Fibroblast of gingiva (primary cell): ENCODE measurements around the gene ARF6.

Experiments used
- DNase-seq: peaks from one replicate; pipeline ENCODE4 v3.0.0-alpha.2; 2011; ENCODE audit warnings: low read depth

The ARF6 gene

GRCh38 chr14:49940808-49941421, 48.0 kb downstream of the ARF6 start:
- DNase-seq: peak; percentile 57

DNA sequence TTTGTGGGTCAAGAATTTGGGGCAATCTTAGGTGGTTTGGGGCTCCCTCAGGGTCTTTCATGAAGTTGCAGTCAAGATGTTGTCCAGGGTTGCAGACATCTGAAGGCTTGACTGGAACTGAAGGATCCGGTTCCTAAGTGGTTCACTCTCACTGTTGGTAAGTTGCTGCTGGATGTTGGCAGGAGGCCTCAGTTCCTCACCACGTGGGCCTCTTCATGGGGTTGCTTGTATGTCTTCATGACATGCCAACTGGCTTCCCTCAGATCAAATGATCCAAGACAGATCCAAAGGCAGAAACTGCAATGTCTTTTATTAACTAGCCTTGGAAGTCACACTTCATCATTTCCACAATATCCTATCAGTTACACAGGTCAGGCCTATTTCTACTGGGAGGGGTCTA, 49.2 kb downstream of the ARF6 start:
- peak; percentile 40 for DNase-seq

DNA sequence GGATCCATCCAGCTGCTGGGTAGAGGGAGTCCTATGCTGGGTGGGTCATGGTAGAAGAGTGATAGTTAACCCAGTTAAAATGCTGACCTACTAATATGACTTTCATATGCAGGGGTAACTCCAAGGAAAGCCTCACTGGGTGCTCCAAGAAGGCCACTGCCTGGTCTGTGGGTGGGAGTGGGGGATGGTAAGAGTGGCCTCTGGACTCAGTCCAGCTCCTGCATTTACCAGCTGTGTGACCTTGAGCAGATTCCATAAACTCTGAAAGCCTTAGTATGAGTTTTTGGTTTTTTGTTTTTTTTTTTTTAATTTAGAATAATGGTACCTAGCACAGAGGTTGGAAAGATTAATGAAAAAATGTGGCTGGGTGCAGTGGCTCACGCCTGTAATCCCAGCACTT, 51.6 kb downstream of the ARF6 start:
- no peak for DNase-seq

DNA sequence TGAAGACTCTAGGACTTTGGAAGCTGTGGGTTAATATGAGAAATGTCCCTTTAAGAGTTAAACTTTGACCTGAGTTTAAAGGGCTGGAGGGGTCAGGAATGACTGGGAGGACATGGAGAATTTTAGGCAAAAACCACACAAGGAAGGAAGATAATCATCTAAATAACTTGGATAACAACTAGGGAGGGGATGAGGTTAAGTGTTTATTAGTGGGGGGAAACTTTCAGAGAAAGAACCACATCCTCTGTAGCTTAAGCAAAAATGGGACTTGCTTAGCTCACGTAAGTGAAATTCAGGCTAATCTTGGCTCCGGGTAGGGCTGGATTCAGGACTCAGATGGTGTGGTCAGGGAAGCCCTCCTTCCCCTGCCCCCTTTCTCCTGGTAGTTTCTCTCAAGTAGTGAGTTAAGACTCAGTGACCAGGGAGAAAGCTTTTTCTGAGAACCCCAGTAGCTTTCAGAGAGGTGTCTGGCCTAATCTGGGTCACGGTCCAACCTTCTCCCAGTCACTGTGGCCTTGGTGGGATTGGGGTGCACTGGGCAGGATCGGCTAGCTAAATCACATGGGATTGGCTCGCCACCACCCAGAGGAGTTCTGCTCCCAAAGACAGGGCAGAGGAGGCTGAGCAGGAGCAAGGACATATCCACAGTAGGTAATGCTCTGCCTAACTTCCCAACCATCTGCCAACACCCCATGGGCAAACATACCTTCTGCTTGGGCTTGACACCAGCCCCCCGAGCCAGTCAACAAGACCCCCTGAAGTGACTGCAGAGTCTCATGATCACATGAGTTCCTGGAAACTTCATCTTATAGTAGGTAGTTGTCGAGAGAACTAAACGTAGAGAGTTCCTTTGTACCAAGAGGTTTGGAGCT, 52.8 kb downstream of the ARF6 start:
- no peak for DNase-seq
